Fibroblast of the aortic adventitia (primary cell): ENCODE results near the gene RHBDL1. TPM values are rescaled to one million over a fixed set of nuclear protein-coding genes. Genes with fewer than 3 reads are reported as not detected.

Experiments
- DNase-seq: peaks from one replicate; pipeline ENCODE4 v3.0.0-alpha.2; 2010; ENCODE audit warnings: low read depth
- H3K4me3 ChIP-seq: 2 replicates; pipeline ENCODE4 v1.5.1; 2011; ENCODE audit warnings: low read depth, mild to moderate bottlenecking, control low read depth, low read length, moderate library complexity
- total RNA-seq: library from RNA; depleted of rRNA; stranded (reverse); fragments of >200 nt; gene quantifications from 2 replicates; pipeline ENCODE4 v1.2.3, GENCODE V29; 2012; ENCODE audit warnings: low replicate concordance
- TF ChIP-seq, protein P1 (sequence below): IDR thresholded peaks from 2 replicates; pipeline ENCODE4 v1.5.1; 2011; ENCODE audit warnings: mild to moderate bottlenecking, low read length, control low read depth, inconsistent platforms; ENCODE audit not compliant: insufficient read depth

The RHBDL1 gene
- total RNA-seq, 1 donor = 3.2 TPM

DNA sequence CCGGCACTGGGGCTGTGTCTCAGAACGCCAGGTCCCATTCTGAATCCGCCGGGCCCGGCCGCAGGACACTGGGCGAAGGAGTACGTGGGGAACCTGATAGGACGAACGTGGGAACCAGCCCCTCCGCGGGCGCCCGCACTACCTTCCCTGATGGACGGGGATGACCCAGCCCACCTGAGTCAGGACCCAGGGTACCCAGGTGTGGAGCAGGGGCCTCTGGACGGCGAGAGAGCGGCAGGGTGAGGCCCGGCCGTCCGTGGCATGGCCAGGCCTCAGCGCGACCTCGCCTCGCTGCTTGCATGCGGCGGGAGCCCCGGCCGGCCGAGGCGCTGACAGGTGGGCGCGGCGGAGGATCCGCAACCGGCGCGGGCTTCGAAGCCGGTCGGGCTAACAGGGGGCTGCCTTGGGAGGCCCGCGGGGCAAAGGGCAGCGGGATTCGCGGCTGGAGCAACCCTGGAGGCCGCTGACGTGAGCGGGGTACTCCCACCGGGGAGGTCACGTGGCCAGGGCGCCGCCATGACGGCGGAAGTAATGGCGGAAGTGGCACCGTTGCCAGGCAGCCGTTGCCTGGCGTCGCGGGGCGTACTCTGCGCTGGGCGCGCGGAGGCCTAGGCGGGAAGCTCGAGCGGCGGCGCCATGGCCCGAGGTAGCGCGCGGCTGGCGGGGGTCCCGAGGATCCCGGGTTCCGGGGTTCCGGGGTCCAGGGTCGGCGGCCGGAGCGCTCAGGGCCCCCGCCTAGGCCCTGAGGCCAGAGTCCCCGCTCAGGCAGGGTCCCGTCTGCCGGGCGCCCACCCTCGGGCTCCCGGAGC is 26.5 kb upstream of the RHBDL1 start, which contains the start of gene WDR90:
Gene WDR90, plus strand, starts transcription at position 585 of the 809 bp plus-strand sequence. Its CDS starts 52 bp downstream, at position 637.
- peak within 1 kb of the TSS; percentile 76 for H3K4me3 ChIP-seq
- TF ChIP-seq, protein P1, sequence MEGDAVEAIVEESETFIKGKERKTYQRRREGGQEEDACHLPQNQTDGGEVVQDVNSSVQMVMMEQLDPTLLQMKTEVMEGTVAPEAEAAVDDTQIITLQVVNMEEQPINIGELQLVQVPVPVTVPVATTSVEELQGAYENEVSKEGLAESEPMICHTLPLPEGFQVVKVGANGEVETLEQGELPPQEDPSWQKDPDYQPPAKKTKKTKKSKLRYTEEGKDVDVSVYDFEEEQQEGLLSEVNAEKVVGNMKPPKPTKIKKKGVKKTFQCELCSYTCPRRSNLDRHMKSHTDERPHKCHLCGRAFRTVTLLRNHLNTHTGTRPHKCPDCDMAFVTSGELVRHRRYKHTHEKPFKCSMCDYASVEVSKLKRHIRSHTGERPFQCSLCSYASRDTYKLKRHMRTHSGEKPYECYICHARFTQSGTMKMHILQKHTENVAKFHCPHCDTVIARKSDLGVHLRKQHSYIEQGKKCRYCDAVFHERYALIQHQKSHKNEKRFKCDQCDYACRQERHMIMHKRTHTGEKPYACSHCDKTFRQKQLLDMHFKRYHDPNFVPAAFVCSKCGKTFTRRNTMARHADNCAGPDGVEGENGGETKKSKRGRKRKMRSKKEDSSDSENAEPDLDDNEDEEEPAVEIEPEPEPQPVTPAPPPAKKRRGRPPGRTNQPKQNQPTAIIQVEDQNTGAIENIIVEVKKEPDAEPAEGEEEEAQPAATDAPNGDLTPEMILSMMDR = no peak
- DNase-seq = peak; percentile 86

DNA sequence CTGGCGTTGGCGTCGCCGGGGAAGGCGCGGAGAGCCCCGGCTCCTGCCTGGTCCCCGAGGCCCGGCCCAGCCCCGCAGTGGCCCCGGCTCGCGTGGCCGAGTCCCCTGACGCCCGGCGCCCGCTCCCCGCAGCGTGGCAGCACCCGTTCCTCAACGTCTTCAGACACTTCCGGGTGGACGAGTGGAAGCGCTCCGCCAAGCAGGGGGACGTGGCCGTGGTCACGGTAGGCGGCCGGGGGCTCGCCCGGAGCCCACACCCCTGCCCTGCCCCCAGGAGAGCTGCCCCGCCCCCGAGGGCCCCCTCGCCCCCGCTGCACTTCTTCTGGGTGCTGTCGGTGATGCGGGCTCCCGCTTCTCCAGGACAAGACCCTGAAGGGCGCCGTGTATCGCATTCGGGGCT is 25.8 kb upstream of the RHBDL1 start:
- no peak for DNase-seq
- TF ChIP-seq, protein P1 = no peak
- peak overlapping the region; percentile 76 for H3K4me3 ChIP-seq

DNA sequence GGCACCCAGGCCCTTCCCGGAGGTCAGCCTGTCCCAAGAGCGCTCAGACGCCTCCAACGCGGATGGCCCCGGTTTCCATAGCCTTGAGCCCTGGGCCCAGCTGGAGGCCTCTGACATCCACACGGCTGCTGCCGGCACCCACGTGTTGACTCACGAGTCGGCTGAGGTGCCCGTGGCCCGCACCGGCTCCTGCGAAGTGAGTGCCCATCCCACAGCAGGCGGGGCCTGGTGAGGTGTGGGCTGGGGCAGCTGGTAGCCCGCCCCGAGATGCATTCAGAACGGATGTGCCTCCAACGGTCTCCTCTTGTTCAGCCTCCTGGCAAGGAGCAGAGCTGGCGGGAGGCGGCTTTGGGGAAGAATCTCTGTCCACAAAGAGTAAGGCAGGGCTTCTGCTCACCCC is 23.6 kb upstream of the RHBDL1 start:
- TF ChIP-seq, protein P1 = no peak
- DNase-seq = no peak
- no peak overlapping the region for H3K4me3 ChIP-seq

DNA sequence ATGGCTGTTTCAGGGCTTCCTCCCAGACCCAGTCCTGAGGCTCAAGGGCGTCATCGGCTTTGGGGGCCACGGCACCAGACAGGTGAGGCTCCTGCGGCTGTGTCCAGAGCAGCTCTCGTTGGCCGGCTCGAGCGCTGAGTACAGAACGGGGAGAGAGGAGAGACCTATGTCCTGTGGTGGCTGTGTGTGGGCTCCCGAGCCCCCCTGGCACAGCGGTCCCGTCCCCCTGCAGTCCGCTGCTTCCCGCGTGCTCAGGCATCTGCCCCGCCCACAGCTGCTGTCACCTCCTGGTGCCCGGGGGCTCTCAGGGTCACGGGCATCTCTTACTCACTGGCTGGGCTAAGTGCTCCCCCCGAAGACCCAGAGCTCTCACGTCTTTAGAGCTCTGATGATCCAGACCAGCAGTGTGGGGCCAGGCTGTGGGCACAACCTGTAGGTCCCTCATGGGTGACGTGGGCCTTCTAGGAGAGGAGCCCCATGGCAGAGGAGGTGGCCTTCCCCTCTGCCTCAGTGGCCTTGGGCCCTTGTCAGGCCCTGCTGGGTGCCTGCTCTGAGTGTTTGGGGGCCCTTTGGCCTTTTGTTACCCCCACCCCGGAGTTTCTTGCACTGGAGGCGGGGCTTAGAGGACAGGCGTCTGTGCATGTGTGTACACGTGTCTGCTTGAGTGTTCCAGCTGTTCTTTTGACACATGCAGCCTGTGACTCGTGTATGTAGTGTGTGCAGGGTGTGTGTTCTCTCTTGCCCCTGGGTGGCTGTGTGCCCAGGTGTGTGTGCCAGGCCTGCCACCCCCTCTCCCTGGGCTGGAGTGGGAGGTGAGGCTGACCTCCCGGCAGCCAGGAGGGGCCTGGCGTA is 22.8 kb upstream of the RHBDL1 start:
- TF ChIP-seq, protein P1 = no peak
- no peak overlapping the region for H3K4me3 ChIP-seq
- no peak for DNase-seq

DNA sequence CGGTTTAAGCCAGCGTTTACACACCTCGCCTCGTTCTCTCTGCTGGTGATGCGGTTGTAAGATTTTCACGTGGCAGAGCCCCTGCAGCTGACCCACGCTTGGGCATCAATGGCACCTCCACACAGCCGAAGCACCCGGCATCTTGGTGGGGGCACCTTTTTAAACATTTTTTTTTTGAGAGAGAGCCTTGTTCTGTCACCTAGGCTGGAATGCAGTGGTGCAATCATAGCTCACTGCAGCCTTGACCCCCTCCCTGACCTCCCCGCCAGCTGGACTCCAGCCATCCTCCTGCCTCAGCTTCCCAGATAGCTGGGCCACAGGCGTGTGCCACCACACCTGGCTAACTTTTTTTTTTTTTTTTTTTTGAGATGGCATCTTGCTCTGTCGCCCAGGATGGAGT is 21.4 kb upstream of the RHBDL1 start:
- TF ChIP-seq, protein P1 = no peak
- H3K4me3 ChIP-seq = no peak overlapping the region
- no peak for DNase-seq

DNA sequence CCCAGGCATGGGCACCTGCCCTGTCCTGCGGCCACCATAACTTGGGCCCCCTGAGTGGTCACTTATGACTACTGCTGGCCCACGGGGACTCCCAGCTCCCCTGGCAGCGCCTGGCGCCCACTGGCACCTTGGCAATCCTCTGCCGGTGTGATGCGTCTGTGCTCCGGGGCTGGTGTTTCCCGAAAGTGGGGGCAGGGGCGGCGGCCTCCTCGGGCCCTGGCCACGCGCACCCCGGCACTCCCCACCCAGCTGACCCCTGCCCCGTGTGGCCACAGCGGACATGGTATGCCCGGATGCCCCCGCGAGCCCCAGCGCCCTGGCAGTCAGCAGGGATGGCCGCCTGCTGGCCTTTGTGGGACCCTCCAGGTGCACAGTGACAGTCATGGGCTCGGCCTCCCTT is 18.0 kb upstream of the RHBDL1 start:
- H3K4me3 ChIP-seq = no peak overlapping the region
- TF ChIP-seq, protein P1 = no peak
- DNase-seq = no peak
